GM21423 (cell line): ENCODE measurements around the gene ALDH1A3.
"Not testable (repeated sequence)": the region's sequence is repeated elsewhere in the genome, so short reads cannot be mapped to it uniquely, and the experiment has no call there.

Experiments
- ATAC-seq: cut with Tn5 transposase; IDR thresholded peaks from one replicate; pipeline ENCODE4 v1.9.1; 2021; ENCODE audit warnings: mild to moderate bottlenecking, moderate library complexity; ENCODE audit not compliant: unreplicated experiment

The ALDH1A3 gene

DNA sequence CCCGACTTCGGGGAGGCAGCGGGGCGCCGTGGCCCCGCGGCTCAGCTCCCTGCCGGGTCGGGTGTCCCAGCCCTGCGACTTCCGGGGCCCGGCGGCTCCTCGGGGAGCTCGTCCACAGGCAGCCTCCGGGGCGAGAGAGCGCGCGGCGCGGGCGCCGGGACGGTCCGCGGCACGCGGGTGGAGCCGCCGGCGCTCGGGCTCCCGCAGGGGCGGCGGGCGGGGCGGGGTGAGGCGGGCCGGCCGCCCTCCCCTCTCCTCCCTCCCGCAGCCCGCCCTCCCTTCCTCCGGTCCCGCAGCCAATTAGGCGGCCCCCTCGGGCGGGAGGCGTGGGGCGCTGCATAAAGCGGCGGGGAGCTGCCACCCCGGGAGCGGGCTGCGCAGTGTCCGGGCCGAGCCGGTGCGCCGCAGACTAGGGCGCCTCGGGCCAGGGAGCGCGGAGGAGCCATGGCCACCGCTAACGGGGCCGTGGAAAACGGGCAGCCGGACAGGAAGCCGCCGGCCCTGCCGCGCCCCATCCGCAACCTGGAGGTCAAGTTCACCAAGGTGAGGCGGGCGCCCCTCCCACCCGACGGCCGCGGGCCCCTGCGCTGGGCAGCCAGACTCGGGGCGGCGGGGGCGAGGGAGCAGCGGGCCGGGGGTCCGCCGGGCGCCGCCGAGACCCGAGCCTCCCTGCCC lies at the start of gene ALDH1A3:
ALDH1A3 (plus strand) TSS at position 368 of the 675 bp plus-strand sequence; CDS start at position 445, 77 bp downstream.
- no peak for ATAC-seq

DNA sequence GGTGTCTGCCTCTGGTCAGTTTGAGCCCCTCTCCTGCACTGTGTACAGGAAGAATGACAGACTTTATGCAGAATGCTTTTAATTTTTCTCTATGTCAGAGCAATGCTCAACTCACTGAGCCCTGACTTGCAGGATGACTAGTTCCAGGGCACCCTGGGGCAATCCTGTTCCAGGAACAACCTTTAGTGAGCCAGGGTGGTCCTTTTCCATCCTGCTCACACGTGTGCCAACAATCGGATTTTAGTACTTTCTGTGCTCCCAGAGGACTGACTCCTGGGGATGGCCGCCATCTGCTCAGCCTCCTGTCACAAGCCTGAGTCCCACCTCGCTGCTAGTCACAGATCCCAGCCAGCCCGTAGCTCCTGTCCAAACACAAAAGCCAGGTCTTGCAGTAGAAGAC lies 48.2 kb upstream of the ALDH1A3 start:
- no peak for ATAC-seq

DNA sequence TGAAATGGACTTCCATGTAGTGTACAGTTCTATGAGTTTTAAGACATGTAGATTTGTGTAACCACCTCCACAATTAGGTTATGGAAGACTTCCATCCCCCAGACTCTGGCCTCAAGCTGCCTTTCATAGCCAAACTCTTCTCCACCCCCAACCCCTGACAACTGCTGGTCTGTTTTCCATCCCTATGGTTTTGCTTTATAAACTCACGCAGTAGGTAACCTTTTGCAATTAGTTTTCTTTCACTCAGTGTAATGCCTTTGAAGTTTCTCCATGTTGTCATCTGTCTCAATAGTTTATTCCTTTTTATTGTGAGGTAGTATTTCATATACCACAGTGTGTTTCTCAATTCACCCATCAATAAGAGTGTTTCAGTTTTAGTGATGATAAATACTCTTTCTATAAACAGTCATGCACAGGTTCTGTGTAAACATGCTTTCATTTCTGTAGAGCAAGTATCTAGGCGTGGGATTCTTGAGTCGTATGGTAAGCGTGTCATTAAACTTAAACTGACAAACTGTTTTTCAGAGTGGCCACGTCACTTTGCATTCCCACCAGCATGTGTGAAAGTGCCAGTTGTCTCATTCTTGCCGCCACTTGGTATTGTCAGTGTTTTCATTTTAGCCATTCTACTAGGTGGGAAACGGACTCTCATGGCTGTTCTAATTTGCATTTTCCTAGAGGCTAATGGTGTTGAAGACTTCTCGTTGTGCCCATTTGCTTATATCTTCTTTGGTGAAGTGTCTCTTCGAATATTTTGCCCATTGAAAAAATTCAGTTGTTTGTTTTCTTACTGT lies 47.3 kb upstream of the ALDH1A3 start:
- ATAC-seq: no peak

DNA sequence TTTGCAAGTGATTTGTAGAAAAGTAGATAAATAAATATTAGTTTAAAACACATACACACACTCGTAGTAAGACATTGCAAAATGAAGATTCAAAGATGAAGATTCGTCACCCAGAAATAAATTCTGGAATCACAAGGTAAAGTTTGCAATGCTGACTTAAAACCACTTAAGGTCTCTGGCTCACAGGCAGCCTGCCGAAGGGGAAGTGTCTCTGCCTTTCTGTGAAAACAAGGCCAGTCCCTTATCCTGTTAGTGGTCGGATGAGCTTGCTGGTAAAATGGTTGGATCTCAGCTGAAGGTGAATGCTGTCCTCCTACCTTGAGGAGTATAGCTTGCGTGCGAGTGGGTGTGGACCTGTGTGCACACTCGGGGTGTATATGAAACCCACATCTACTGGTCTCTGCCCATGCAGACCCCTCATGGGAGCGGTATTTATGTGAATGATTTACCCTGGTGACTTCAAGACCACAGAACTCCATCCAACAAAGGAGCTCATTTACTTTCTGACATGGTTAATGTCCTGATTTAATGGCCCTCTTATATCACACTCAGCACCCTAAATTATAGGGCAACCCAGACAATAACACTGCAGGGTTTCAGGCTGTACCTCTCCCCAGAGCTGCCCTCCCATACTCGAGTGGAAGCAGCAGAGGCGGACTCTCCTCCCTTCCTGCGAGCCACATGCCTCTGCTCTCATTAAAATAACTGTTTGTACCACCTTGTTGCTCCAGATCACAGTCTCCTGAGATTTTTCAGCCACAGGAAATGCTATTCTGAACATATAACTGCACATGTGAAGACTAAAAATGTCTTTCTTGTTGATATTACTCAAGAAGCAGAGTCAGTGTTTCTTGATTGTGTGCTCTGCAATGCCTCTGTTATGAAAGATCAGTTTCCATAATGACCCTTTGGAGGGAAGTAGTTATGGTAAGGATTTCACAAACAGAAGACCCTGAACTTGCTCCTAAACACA lies 45.9 kb upstream of the ALDH1A3 start:
- ATAC-seq: no peak

DNA sequence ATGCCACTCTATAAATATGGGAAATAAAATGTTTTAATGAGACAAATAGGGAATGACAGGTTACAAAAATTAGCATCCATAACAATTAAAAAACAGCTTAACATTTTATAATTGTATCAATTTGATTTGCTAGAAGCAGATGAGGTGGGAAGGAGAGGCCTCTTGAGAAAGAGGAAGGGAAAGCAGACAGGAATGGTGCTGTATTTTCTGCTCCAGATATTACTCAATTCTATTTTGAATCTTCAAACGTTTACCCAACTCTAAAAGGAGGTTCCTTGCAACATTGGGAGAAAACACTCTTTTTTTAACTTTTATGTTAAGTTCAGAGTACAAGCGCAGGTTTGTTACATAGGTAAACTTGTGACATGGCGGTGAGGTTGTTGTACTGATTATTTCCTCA lies 44.9 kb upstream of the ALDH1A3 start:
- no peak for ATAC-seq

DNA sequence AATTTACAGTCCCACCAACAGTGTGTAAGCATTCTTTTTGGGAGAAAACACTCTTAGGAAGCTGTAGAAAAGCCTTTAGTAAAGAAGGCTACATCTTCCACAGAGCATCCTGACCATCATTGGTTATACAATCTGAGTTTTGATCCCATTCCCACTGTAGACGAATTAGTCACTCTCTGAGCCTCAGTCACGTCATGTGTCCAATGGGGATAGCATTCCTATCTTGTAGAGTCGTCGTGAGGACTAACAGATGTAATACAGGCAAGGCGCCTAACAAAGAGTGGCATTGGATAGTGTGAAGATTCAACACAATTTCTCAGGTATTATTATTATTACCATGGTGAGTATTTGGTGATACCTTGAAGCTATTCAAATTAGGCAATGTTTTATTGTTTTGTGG lies 44.0 kb upstream of the ALDH1A3 start:
- no peak for ATAC-seq

DNA sequence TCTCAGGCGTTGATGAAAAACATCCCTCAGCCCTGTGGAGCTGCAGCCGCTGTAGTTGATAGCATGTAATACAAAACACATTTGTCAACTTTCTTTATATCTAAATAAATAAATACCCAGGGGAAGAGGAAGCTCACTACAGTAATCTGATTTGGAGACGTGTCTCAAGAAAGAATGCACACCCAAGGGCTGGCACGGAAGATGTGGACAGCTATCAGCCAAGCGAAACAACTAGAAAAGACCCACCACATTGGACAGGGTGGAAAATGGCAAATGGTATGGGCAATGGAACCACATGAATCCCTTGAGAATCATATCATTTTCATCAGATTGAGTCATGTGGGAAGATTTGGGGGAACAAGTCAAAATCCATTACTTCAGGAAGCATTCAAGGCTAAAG lies 43.1 kb upstream of the ALDH1A3 start:
- ATAC-seq: no peak

DNA sequence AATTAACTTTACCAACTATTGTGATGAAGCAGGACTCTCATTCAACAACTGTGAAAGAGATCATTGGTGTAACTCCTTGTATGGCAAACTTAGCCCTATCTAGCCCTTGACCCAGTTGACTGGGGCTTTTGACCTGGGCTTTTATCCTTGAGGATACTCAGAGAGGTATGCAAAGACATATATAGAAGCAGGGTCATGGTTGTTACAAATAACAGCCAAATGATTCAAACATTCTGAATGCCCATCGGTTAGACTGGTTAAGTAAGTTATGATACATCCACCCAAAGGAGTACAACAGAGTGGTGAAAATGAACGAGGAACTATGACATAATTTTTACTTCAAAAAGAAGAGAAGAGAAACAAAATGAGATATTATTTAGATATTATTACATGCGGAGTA lies 38.2 kb upstream of the ALDH1A3 start:
- ATAC-seq: no peak

DNA sequence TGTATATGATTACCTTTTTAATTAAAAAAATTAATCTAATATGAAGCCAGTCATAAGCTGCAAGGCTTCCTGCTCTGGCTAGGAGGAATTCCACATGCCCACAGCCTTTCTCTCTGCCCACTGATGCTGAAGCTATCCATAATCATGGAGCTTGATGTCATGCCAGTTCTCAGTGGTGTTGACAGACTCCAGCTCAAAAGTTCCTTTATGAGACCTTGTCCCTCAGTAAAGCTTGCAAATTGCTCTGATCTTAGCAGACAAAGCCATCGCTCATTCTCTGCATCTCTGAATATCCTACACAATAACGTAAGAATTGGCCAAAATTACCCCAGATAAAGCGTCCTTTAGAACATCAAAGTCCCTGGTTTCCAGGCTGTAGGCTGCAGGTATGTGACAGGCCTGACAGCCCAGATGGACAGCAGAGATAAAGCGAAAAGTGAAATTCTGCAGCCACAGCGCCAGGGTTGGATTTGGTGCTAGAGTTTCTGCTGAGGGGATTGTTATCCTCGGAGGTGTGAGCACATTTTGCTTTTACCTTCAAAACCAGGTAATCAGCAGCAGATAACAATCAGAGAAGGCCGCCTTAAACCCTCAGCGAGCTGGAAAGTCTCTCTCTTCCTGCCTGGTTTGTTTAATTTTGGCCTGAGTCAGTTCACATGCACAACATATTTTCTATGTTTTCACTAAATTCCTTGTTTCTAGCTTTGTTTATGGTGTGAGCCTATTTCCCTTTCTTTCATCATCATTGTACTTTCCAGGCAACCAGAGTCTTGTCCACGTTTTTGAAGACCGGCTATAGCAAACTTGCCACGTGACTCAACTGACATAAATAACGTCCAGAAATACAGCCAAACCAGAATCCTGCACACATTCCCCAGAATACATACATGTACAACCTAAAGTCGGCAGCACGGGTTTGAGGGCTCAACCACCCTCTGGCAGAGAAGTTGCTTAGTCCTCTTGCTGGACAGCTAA lies 36.6 kb upstream of the ALDH1A3 start:
- ATAC-seq: no peak

DNA sequence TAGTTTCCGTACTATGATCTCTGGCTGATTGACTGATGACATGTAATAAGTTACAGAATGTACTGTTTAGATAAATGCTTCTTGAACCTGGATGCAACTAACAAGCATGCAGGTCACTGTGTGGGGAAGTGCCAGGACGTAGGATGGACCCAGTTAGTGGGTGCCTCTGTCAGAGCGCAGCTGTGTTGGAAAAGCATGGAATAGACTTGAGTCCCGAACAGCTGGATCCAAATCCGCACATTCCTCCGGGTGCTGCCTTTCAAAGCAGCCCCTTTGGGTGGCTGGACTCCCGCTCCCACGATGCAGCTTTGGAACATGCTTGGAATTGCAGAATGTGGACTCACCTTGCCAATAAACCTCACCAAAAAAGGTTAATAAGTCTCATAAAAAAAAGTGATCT lies 35.5 kb upstream of the ALDH1A3 start:
- no peak for ATAC-seq

DNA sequence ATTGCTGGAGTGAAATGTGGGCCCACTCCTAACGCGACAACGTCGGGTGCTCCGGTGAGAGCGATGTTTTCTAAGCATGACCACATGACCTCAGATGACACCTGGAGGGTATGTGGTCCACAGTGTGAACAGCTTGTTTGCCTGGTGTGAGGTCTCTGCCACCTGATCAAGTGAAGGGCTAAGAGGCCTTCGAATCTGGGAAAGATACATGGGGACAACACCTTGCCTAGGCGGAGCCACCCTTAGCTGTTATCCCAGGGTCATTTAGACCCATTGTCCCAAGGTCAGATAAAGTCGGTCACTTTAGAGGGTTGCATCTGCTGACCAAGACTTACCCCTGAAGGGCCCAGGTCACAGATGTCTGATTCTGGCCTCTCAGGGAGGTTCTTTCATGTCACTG lies 34.9 kb upstream of the ALDH1A3 start:
- ATAC-seq: no peak

DNA sequence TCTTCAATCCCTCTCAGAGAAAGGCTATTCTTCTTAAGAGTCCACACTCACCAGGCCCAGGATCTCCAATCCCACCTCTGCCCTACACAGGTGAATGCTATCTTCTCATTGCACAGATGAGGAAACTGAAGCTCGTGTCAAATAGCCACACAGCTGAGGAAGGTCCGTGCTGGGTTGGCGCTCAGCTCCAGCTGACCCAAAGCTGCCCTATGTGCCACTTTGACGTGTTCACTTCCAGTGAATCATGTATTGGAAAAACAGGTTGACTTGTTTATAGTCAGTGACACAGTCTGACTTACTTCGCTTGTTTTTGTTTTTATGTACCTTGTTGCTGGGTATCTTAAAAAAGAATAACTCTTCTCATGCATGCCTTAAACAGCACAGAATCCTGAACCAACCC lies 32.4 kb upstream of the ALDH1A3 start:
- no peak for ATAC-seq

DNA sequence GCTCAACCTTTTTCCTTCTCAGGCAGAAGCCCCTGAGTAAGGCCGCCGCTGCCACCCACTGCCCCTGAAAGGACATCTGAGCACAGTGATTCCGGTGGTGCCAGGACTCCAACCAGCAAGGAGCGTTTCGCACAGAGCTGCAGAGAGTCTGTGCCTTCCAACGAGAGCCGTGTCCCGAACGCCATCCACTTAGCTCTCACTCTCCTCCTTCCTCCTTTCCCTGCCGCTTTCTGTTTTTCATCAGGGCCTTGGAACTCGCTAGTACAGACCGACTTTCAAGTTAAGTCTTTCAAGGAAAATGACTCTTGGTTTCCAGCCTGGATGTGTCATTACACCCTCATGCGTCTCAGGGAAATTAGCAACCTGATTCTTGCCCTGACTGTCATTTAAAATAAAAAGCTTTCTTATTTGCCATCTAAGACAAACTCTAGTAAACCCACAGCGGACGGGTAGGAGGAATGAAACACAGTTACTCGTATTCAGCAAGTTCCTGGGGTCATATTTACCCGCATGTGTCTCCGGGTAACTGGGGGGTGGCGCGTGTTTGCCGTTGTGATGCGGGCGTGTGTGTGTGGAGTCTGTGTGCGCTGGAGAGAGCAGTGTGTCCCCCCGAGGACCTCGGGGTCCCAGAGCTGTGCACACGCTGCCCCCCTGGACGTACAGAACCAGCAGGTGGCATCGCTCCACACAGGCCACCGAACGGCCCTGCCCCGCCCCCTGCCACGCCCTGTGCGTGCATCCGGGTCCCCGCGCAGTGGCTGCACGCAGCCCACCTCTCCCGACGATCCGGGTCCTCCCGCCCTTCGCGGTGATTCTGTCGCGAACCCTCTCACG lies 30.4 kb upstream of the ALDH1A3 start:
- ATAC-seq: peak; percentile 69

DNA sequence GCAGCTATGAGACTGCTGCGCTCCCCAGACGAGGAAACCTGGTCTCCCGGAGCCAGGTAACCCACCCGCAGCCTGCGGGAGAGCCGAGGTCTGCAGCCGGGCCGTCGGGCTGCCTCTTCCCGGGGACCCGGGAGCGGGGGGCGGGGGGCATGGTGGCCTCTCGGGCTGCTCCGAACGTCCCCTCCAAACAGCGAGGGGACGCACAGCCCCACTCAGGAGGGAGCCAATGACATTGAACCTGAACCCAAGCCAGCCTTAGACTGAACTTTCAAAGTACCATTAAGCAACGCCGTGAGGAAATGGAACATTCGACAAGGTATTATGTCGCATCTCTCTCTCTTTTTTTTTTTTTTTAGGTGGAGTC lies 29.8 kb upstream of the ALDH1A3 start:
- ATAC-seq: no peak

DNA sequence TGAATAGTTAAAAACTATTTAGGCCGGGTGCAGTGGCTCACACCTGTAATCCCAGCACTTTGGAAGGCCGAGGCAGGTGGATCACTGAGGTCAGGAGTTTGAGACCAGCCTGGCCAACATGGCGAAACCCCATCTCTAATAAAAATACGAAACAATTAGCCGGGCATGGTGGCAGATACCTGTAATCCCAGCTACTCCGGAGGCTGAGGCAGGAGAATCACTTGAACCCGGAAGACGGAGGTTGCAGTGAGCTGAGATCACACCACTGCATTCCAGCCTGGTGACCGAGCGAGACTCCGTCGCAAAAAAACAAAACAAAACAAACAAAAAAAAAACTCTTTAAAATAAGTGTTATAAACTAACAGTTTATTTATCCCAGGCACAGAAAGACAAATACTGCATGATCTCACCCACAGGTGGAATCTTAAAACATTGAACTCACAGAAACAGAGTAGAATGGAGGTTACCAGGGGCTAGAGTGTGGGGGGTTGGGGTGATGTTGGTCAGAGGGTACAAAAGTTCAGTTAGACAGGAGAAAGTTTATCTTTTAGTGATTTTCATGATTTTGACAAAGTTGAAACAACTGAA lies 28.1 kb upstream of the ALDH1A3 start:
- not testable (repeated sequence) for ATAC-seq

DNA sequence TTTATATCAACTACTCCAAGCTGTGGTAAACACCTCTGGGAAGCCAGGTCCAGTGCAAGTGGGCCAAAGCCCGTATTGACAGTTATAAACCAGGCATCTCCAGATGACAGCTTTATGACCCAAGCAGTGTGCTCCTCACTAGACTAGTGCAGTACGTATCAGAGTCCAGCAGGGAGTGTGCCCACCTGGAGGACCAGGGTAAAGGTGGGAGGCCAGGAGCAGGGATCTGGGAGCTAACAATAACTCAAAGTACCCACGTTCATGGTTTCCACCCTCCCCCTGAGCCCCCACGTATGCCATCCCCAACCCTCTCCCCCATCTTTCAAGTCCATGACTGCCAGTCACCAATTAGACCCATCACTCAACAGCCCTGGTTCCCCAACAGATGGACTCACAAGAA lies 27.0 kb upstream of the ALDH1A3 start:
- ATAC-seq: no peak

DNA sequence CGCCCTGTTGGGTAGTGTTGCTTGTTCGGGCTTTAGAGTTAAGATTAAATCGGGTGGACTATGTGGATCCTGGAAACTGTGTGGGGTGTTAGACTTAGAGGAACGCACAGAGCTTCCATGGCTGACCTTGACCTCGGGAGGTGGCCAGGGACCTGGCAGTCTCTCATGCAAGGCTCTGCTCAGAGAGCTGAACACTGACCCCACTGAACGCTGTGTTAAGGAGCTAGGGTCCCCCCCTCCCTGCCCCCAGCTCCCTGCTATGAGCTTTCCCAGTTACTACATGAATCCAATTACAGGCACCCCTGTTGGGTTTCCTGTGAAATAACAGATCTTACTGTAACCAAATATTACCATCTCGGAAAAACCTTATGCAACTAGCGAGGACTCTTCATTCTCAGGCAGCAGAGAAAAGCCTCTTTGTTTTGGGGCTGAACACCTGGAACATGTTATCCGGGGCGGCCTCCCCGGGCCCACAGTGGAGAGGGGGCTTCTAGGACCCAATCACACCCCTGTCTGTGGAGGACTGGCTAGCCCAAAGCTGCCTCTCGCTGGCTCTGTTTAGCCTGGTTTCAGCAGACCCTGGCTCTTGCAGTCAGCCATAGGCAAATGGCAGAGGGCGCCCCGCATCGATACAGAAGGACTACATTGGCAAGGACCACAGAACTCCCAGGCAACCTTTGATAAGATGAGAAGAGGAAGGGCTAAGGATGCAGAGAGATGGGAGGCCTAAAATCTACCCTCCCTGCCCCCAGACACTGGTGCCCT lies 25.8 kb upstream of the ALDH1A3 start:
- ATAC-seq: no peak

DNA sequence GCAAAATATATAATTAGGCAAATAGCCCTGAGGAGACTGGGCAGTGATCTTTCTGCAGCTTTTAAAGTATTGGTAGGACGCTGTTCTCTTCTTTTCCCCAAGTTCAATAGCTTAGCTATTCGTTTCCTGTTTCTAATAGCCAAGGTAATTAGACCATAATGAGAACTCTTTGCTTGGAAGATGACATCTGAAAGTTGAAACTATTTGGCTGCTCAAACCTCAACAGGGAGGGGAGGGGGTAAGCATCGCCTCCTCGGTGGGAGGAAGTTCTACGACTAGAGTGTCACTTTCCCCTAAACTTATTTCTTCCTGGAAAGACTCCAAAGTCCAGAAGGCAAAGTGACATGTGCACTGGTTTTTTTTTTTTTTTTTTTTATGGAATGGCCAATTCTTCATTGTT lies 22.8 kb upstream of the ALDH1A3 start:
- no peak for ATAC-seq
